ENCODE results near the gene RFX1.

Gene RFX1

DNA sequence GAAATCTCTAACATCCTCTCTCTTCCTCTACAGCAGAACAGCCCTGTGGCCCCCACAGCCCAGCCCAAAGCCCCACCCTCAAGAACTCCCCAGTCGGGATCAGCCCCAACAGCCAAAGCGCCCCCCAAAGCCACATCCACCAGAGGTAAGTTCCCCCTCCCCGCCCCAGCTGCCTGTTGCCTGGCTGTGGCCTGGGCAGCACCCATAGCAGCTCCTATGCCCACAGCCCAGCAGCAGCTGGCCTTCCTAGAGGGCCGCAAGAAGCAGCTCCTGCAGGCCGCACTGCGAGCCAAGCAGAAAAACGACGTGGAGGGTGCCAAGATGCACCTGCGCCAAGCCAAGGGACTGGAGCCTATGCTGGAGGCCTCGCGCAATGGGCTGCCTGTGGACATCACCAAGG lies 85.6 kb downstream of the RFX1 start:
- Histone ChIP-seq H3K36me3 (replicated peaks) (peaks cover 49% of the 10 kb centered on the region), H3K27me3 (replicated peaks) (no peaks in the 10 kb centered on the region), H3K27ac (no peak overlapping the region), H3K4me3 (ENCODE audit: low read depth, low read length) (no peak overlapping the region)
- TF ChIP-seq, protein P1, sequence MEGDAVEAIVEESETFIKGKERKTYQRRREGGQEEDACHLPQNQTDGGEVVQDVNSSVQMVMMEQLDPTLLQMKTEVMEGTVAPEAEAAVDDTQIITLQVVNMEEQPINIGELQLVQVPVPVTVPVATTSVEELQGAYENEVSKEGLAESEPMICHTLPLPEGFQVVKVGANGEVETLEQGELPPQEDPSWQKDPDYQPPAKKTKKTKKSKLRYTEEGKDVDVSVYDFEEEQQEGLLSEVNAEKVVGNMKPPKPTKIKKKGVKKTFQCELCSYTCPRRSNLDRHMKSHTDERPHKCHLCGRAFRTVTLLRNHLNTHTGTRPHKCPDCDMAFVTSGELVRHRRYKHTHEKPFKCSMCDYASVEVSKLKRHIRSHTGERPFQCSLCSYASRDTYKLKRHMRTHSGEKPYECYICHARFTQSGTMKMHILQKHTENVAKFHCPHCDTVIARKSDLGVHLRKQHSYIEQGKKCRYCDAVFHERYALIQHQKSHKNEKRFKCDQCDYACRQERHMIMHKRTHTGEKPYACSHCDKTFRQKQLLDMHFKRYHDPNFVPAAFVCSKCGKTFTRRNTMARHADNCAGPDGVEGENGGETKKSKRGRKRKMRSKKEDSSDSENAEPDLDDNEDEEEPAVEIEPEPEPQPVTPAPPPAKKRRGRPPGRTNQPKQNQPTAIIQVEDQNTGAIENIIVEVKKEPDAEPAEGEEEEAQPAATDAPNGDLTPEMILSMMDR (IDR thresholded peaks at IDR 0.05; ENCODE audit: low read depth, low read length, missing control alignments): no peak
- DNase-seq: no peak
- in situ Hi-C loops (cut with HindIII; ENCODE audit: low pct_ligation_motif_present, low sequenced_read_pairs): no loop called here

DNA sequence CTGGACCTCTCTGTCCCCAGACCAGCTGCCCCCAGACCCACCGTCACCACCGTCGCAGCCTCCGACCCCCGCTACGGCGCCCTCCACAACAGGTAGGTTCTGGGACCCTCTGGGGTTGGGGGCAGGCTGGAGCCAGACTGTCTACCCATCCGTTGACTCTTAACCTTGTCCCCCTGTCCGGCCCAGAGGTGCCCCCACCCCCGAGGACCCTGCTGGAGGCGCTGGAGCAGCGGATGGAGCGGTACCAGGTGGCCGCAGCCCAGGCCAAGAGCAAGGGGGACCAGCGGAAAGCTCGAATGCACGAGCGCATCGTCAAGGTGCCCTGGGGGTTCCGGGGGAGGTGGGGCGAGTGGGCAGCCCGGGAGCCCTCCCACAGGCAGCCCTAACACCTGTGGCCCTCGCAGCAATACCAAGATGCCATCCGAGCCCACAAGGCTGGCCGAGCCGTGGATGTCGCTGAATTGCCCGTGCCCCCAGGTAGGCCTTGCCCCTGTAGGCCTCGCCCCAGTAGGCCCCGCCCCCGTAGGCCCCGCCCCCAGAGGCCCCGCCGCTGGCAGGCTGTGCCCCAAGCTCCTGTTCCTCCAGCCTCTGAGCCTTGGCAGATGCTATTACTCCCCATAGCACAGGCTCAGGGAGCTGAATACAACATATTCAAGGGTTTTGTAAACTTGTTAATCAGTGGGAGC lies 87.3 kb downstream of the RFX1 start:
- H3K27ac ChIP-seq: no peak overlapping the region
- H3K27me3 ChIP-seq (replicated peaks): no peaks in the 10 kb centered on the region
- TF ChIP-seq, protein P1 (IDR thresholded peaks at IDR 0.05; ENCODE audit: low read depth, low read length, missing control alignments): no peak
- H3K36me3 ChIP-seq (replicated peaks): peaks cover 52% of the 10 kb centered on the region
- H3K4me3 ChIP-seq (ENCODE audit: low read depth, low read length): no peak overlapping the region
- DNase-seq: no peak
- in situ Hi-C loops (cut with HindIII; ENCODE audit: low pct_ligation_motif_present, low sequenced_read_pairs): no loop called here

DNA sequence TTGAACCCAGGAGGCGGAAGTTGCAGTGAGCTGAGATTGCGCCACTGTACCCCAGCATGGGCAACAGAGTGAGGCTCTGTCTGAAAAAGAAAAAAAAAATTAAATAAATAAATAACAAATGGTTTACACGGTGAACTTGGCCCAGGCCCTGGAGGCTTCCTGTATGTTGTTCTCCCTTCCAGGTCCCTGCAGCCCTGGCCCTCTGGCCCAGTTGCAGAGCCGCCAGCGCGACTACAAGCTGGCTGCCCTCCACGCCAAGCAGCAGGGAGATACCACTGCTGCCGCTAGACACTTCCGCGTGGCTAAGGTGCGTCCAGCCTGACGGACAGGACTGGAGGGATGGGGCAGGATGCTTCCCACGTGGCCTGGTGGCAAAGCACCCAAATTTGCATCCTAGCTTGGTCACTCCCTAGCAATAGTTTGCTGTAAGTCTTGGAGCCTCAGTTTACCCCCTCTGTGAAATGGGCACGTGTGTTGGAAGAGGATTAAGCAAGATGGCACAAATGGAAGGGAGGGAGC lies 88.2 kb downstream of the RFX1 start:
- H3K4me3 ChIP-seq (ENCODE audit: low read depth, low read length): no peak overlapping the region
- H3K27me3 ChIP-seq (replicated peaks): no peaks in the 10 kb centered on the region
- DNase-seq: no peak
- H3K27ac ChIP-seq: no peak overlapping the region
- in situ Hi-C loops (cut with HindIII; ENCODE audit: low pct_ligation_motif_present, low sequenced_read_pairs): no loop called here
- peaks cover 52% of the 10 kb centered on the region for H3K36me3 ChIP-seq (replicated peaks)
- TF ChIP-seq, protein P1 (IDR thresholded peaks at IDR 0.05; ENCODE audit: low read depth, low read length, missing control alignments): no peak

DNA sequence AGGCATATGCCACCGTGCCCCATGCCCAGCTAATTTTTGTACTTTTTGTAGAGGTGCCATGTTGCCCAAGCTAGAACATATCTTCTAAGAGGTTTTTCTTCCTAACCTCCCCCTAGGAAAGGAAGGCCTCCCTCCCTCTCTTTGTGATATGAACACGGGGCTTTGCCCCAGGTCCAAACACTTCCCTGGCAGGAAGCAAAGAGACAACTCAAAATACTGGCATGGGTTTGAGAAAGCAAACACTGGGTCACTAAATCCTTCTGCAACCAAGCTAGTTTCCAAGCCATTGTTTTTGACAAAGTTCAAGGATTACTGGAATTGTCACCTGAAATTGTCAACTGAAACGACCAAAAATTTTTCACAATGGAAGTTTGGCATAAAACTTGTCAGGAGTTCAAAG lies 91.3 kb downstream of the RFX1 start:
- Histone ChIP-seq H3K27me3 (replicated peaks) (no peaks in the 10 kb centered on the region), H3K4me3 (ENCODE audit: low read depth, low read length) (no peak overlapping the region), H3K36me3 (replicated peaks) (peaks cover 35% of the 10 kb centered on the region), H3K27ac (no peak overlapping the region)
- in situ Hi-C loops (cut with HindIII; ENCODE audit: low pct_ligation_motif_present, low sequenced_read_pairs): no loop called here
- DNase-seq: no peak
- TF ChIP-seq, protein P1 (IDR thresholded peaks at IDR 0.05; ENCODE audit: low read depth, low read length, missing control alignments): no peak

DNA sequence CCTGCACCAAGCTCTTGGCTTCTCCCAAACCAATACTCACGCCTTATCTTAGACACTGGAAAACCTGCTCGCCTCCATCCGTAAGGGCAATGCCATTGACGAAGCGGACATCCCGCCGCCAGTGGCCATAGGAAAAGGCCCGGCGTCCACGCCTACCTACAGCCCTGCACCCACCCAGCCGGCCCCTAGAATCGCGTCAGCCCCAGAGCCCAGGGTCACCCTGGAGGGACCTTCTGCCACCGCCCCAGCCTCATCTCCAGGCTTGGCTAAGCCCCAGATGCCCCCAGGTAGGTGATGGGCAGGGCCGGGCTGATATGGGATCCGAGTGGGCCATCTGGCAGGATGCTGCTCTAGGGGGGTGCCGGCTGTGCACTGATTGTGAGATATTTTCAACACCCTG lies 92.8 kb downstream of the RFX1 start:
- no peak overlapping the region for H3K27ac ChIP-seq
- no peaks in the 10 kb centered on the region for H3K27me3 ChIP-seq (replicated peaks)
- H3K4me3 ChIP-seq (ENCODE audit: low read depth, low read length): no peak overlapping the region
- DNase-seq: no peak
- peaks cover 28% of the 10 kb centered on the region for H3K36me3 ChIP-seq (replicated peaks)
- TF ChIP-seq, protein P1 (IDR thresholded peaks at IDR 0.05; ENCODE audit: low read depth, low read length, missing control alignments): no peak
- in situ Hi-C loops (cut with HindIII; ENCODE audit: low pct_ligation_motif_present, low sequenced_read_pairs): no loop called here
